Mesangial cell (primary cell): ENCODE measurements around the gene ZNF468. TPM values are rescaled to one million over a fixed set of nuclear protein-coding genes. Genes with fewer than 3 reads are reported as not detected.

Experiments
- total RNA-seq: library from RNA; depleted of rRNA; stranded (reverse); fragments of >200 nt; gene quantifications from 2 replicates; pipeline ENCODE4 v1.2.3, GENCODE V29; 2015

The ZNF468 gene
- total RNA-seq: 9.1 and 12.0 TPM in 2 replicates

DNA sequence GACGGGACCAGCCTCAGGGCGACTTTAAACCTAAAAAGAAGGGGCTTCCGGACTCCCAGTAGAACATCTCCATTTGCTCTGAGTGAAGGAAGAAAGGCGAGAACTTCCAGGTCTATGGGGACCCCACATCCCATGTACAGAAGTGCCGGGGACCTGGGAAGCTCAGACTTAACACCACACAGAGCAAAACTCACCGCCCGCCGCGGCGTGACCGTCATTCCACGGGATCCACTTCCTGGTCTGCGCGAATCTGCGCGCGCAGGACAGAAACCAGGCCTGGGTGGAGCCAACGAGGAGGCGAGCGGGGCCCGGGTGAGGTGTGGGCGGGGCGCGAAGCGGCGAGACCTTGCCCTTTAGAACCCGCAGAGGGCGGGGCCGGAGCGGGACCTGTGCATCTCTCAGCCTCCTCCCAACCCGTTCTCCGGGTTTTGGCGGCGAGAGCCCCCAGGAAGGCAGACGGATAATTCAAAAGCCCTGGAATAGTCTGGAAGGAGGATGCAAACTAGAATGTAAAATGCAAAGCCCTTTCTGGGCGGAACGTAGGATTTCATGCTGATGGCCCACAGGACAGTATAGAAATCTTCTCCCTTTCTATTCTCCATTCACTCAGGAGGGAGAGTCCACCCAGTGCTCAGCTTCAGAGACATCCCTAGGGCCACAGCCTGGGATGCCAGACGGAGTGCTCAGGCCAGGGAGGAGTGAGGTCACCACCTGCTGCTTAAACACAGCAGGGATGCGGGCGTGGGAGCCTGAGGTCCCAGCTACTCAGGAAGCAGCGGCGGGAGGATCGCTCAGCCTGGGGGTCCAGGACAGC is at the start of gene ZNF468:
ZNF468 (minus strand) TSS at position 242 of the 814 bp plus-strand sequence. CDS start 3,347 bp downstream, outside the sequence.

GRCh38 chr19:52897138-52897935 is 39.9 kb upstream of the ZNF468 start, which contains the start of gene ZNF320:
Gene ZNF320, minus strand, starts transcription at chr19:52897635. Its CDS starts 7,380 bp downstream, at chr19:52890255.

GRCh38 chr19:52821204-52821960 is 36.0 kb downstream of the ZNF468 start, which contains the start of gene ZNF28:
Gene ZNF28, minus strand, starts transcription at chr19:52821633. Its CDS starts 3,675 bp downstream, at chr19:52817958.

Other genes starting within 250 kb of the ZNF468 start
- 17.5 and 23.5 TPM in 2 replicates for gene ZNF83, start 219.3 kb downstream of the ZNF468 start, total RNA-seq
- gene ZNF611, start 122.6 kb downstream of the ZNF468 start, total RNA-seq: 8.1 and 9.1 TPM in 2 replicates
- 2.0 and 3.9 TPM in 2 replicates for gene ZNF600, start 70.8 kb downstream of the ZNF468 start, total RNA-seq
- gene ZNF28, start 36.0 kb downstream of the ZNF468 start, total RNA-seq: 7.0 and 16.4 TPM in 2 replicates
- 6.8 and 15.2 TPM in 2 replicates for gene ZNF320, start 40.0 kb upstream of the ZNF468 start, total RNA-seq
- 3.3 and 5.8 TPM in 2 replicates for gene ZNF888, start 65.8 kb upstream of the ZNF468 start, total RNA-seq
- gene ZNF816, start 105.3 kb upstream of the ZNF468 start, total RNA-seq: 6.1 and 6.5 TPM in 2 replicates
- not detected in 2 replicates for gene ERVV-1, start 156.3 kb upstream of the ZNF468 start, total RNA-seq
- gene ERVV-2, start 187.1 kb upstream of the ZNF468 start, total RNA-seq: not detected in 2 replicates
- 8.3 and 17.1 TPM in 2 replicates for gene ZNF160, start 245.8 kb upstream of the ZNF468 start, total RNA-seq